CD4-positive, alpha-beta T cell (primary cell): Measurements from ENCODE around the gene ACTN1. TPM values are rescaled to one million over a fixed set of nuclear protein-coding genes. Genes with fewer than 3 reads are reported as not detected.

Source experiments
- ATAC-seq: fragments of 200-7000 bp; cut with Tn5 transposase; one replicate; pipeline ENCODE4 v1.10.0; 2022; ENCODE audit warnings: mild to moderate bottlenecking; ENCODE audit not compliant: poor library complexity
- CTCF ChIA-PET: fragments of 350-600 bp; sonication (Branson Sonifier 250); formaldehyde crosslinking; loops from one replicate; lab custom pipeline; 2021; ENCODE audit warnings: antibody characterized with exemption, inconsistent platforms; lab: Charles Lee
- POLR2A ChIA-PET: fragments of 350-600 bp; sonication (Branson Sonifier 250); formaldehyde crosslinking; loops from one replicate; lab custom pipeline; 2021; ENCODE audit warnings: antibody characterized with exemption, inconsistent platforms; lab: Charles Lee
- DNase-seq, 14 experiments: peaks; one replicate each; pipeline ENCODE4 v3.0.0-alpha.2; 2013 to 2020; ENCODE audit warnings: mixed read lengths in 2 of 14
- H3K27ac ChIP-seq, 2 donors: one replicate each; pipeline versions ENCODE4 v1.5.1 to v1.7.0; 2013; ENCODE audit warnings: low read length in 2 of 2, low read depth in 1 of 2, mild to moderate bottlenecking in 1 of 2
- H3K27me3 ChIP-seq, 2 experiments: 1 replicate in 1 of 2; 2 replicates in 1 of 2; pipeline versions ENCODE4 v1.6.1 to v1.7.0; 2013; ENCODE audit warnings: low read length in 2 of 2, control low read depth in 1 of 2, mild to moderate bottlenecking in 1 of 2, moderate library complexity in 1 of 2; ENCODE audit not compliant: insufficient read depth in 2 of 2, control insufficient read depth in 1 of 2
- H3K36me3 ChIP-seq: one replicate; pipeline ENCODE4 v1.6.1; 2013; ENCODE audit warnings: low read length, control low read depth; ENCODE audit not compliant: insufficient read depth
- H3K4me1 ChIP-seq: one replicate; pipeline ENCODE4 v1.6.1; 2013; ENCODE audit warnings: low read length, control low read depth; ENCODE audit not compliant: insufficient read depth
- H3K4me3 ChIP-seq: one replicate; pipeline ENCODE4 v1.5.1; 2013; ENCODE audit warnings: mild to moderate bottlenecking, low read length, moderate library complexity
- H3K9me3 ChIP-seq, 2 experiments: 1 replicate in 1 of 2; 2 replicates in 1 of 2; pipeline versions ENCODE4 v1.6.1 to v1.7.0; 2013; ENCODE audit warnings: low read length in 2 of 2, mild to moderate bottlenecking in 2 of 2, control low read depth in 1 of 2, moderate library complexity in 1 of 2; ENCODE audit not compliant: control insufficient read depth in 1 of 2, insufficient read depth in 1 of 2
- H3K27ac Mint-ChIP-seq: one replicate; pipeline ENCODE4 v1.8.0; 2020; ENCODE audit warnings: mixed read lengths
- H3K27me3 Mint-ChIP-seq: one replicate; pipeline ENCODE4 v1.8.0; 2021; ENCODE audit warnings: mixed read lengths
- H3K36me3 Mint-ChIP-seq: one replicate; pipeline ENCODE4 v1.8.0; 2021; ENCODE audit warnings: low read depth, mixed read lengths
- H3K4me1 Mint-ChIP-seq: one replicate; pipeline ENCODE4 v1.8.0; 2021; ENCODE audit warnings: low read depth, mixed read lengths
- H3K4me3 Mint-ChIP-seq: one replicate; pipeline ENCODE4 v1.8.0; 2020; ENCODE audit warnings: mild to moderate bottlenecking, mixed read lengths
- H3K9me3 Mint-ChIP-seq: one replicate; pipeline ENCODE4 v1.8.0; 2020; ENCODE audit warnings: mixed read lengths
- CTCF ChIP-seq: fragments of 200-600 bp; IDR thresholded peaks from one replicate; pipeline ENCODE4 v1.8.0; 2022; ENCODE audit warnings: antibody characterized with exemption, mild to moderate bottlenecking
- intact Hi-C, 2 experiments: fragments of 100-400 bp; cut with DNase I in 1 of 2; cut with micrococcal nuclease in 1 of 2; formaldehyde crosslinking; loops; one replicate each; pipeline versions ENCODE4 v1.15.1 to v1.9.0; 2023 to 2025; cut with DNase I, micrococcal nuclease
- total RNA-seq, 174 experiments: library from RNA in 2 of 174; stranded (reverse) in 2 of 174; gene quantifications; one replicate each; pipeline ENCODE4 v1.2.3 and lab custom pipeline; 2021 to 2026

Gene ACTN1
- total RNA-seq, 2 experiments from 2014 or later: 128 to 143 TPM

- Histone ChIP-seq H3K4me3 (no peak overlapping the region), H3K4me1 (peaks cover 52% of the 10 kb centered on the region), H3K36me3 (peaks cover 10% of the 10 kb centered on the region), H3K27me3 (no peaks in the 10 kb centered on the region), H3K9me3 (no peaks in the 10 kb centered on the region), H3K27ac (peak overlapping the region in 1 of 2 donors; percentile 13)
- intact Hi-C loops: loop anchor here (5.0 kb wide), 1 partner anchor 39 kb away; the partner anchor contains the start of gene ACTN1 (in 2 of the 2)
- CTCF ChIA-PET: interaction anchor here (1.4 kb wide), 1 partner anchor 10 kb away, joined by 3 read pairs; no protein-coding TSS in a partner anchor
- ATAC-seq: no peak
- TF ChIP-seq CTCF: no peak
- Mint-ChIP-seq H3K36me3 (peaks cover 23% of the 10 kb centered on the region), H3K27me3 (no peaks in the 10 kb centered on the region), H3K9me3 (no peaks in the 10 kb centered on the region), H3K27ac (peak overlapping the region; percentile 61), H3K4me1 (peaks cover 87% of the 10 kb centered on the region), H3K4me3 (peak overlapping the region; percentile 30)
- DNase-seq: no peak
- POLR2A ChIA-PET: interaction anchor here (1.3 to 1.7 kb wide), 4 partner anchors 9 to 32 kb away, joined by 4 to 8 read pairs (median 4); no protein-coding TSS in a partner anchor
Measured at GRCh38 chr14:68938271-68939150, 40.6 kb downstream of the ACTN1 start.

- CTCF ChIA-PET: no interaction called here
Measured at GRCh38 chr14:68937471-68938270, 41.4 kb downstream of the ACTN1 start.

More at GRCh38 chr14:68937471-68938270, 41.4 kb downstream of the ACTN1 start:
- Mint-ChIP-seq H3K27me3 (no peaks in the 10 kb centered on the region), H3K4me1 (peaks cover 87% of the 10 kb centered on the region), H3K4me3 (peak overlapping the region; percentile 25), H3K27ac (peak overlapping the region; percentile 61), H3K9me3 (no peaks in the 10 kb centered on the region), H3K36me3 (peaks cover 22% of the 10 kb centered on the region)
- POLR2A ChIA-PET: interaction anchor here (0.6 to 1.7 kb wide), 4 partner anchors 10 to 33 kb away, joined by 3 to 8 read pairs (median 4); no protein-coding TSS in a partner anchor
- Histone ChIP-seq H3K27me3 (no peaks in the 10 kb centered on the region), H3K36me3 (peaks cover 6% of the 10 kb centered on the region), H3K4me3 (no peak overlapping the region), H3K4me1 (peaks cover 53% of the 10 kb centered on the region), H3K27ac (peak overlapping the region in 1 of 2 donors; percentile 13), H3K9me3 (no peaks in the 10 kb centered on the region)
- no peak for TF ChIP-seq CTCF
- DNase-seq: peak in 4 of 14 experiments; percentile 9 to 43 (median 32)
- ATAC-seq: peak; percentile 71
- intact Hi-C loops: loop anchor here (5.0 kb wide), 1 partner anchor 40 kb away; the partner anchor contains the start of gene ACTN1 (in 2 of the 2)
